HL-60 (cell line): ENCODE data around the gene LAYN.

Experiments used
- CTCF ChIP-seq: IDR thresholded peaks from one replicate; pipeline ENCODE4 v1.5.1; 2011; ENCODE audit warnings: low read length, control low read depth, inconsistent platforms; ENCODE audit not compliant: insufficient read depth
- REST ChIP-seq: IDR thresholded peaks from 2 replicates; pipeline ENCODE4 v1.6.1; 2012; ENCODE audit warnings: low read depth; ENCODE audit not compliant: insufficient replicate concordance

- TF ChIP-seq CTCF (no peak), REST (no peak)
Observed at GRCh38 chr11:111577821-111578220, 37.3 kb downstream of the LAYN start.
